ENCODE results near the gene NT5C3B. TPM values are rescaled to one million over a fixed set of nuclear protein-coding genes. Genes with fewer than 3 reads are reported as not detected.

NT5C3B gene
- total RNA-seq, 1 donor from 2014 or later, result 123 TPM

GRCh38 chr17:41818024-41818423 is 18.0 kb downstream of the NT5C3B start:
- DNase-seq (ENCODE audit: low read depth, low spot score), result no peak
- Mint-ChIP-seq H3K4me3 (peak overlapping the region; percentile 61), H3K27ac (ENCODE audit: unreplicated experiment) (no peak overlapping the region), H3K27me3 (ENCODE audit: low read depth) (no peaks in the 10 kb centered on the region), H3K4me1 (peaks cover 29% of the 10 kb centered on the region), H3K36me3 (ENCODE audit: low read depth) (peaks cover 8% of the 10 kb centered on the region), H3K9me3 (no peaks in the 10 kb centered on the region)
- TF ChIP-seq CTCF (conservative IDR thresholded peaks at IDR 0.05), result no peak

- H3K36me3 Mint-ChIP-seq (ENCODE audit: low read depth), result peaks cover 8% of the 10 kb centered on the region
- no peak for TF ChIP-seq CTCF (conservative IDR thresholded peaks at IDR 0.05)
- H3K27me3 Mint-ChIP-seq (ENCODE audit: low read depth), result no peaks in the 10 kb centered on the region
- H3K9me3 Mint-ChIP-seq, result no peaks in the 10 kb centered on the region
- H3K27ac Mint-ChIP-seq (ENCODE audit: unreplicated experiment), result peak overlapping the region; percentile 57
- H3K4me1 Mint-ChIP-seq, result peaks cover 24% of the 10 kb centered on the region
- peak overlapping the region; percentile 66 for H3K4me3 Mint-ChIP-seq
- DNase-seq (ENCODE audit: low read depth, low spot score), result no peak
Observed at GRCh38 chr17:41816637-41817320, 19.3 kb downstream of the NT5C3B start.

- no peak for DNase-seq (ENCODE audit: low read depth, low spot score)
- TF ChIP-seq CTCF (conservative IDR thresholded peaks at IDR 0.05), result no peak
- peak overlapping the region; percentile 88 for H3K27ac Mint-ChIP-seq (ENCODE audit: unreplicated experiment)
- H3K4me3 Mint-ChIP-seq, result peak overlapping the region; percentile 100
- peaks cover 11% of the 10 kb centered on the region for H3K36me3 Mint-ChIP-seq (ENCODE audit: low read depth)
- H3K4me1 Mint-ChIP-seq, result peaks cover 38% of the 10 kb centered on the region
- H3K27me3 Mint-ChIP-seq (ENCODE audit: low read depth), result no peaks in the 10 kb centered on the region
- no peaks in the 10 kb centered on the region for H3K9me3 Mint-ChIP-seq
Observed at GRCh38 chr17:41814195-41814594, 21.8 kb downstream of the NT5C3B start.

GRCh38 chr17:41813699-41814124 is 22.3 kb downstream of the NT5C3B start:
- no peak for DNase-seq (ENCODE audit: low read depth, low spot score)
- Mint-ChIP-seq H3K9me3 (no peaks in the 10 kb centered on the region), H3K4me3 (peak overlapping the region; percentile 100), H3K27me3 (ENCODE audit: low read depth) (no peaks in the 10 kb centered on the region), H3K36me3 (ENCODE audit: low read depth) (peaks cover 11% of the 10 kb centered on the region), H3K4me1 (peaks cover 38% of the 10 kb centered on the region), H3K27ac (ENCODE audit: unreplicated experiment) (peak overlapping the region; percentile 98)
- no peak for TF ChIP-seq CTCF (conservative IDR thresholded peaks at IDR 0.05)

GRCh38 chr17:41813152-41813680 is 22.8 kb downstream of the NT5C3B start:
- H3K27me3 Mint-ChIP-seq (ENCODE audit: low read depth), result no peaks in the 10 kb centered on the region
- no peak for TF ChIP-seq CTCF (conservative IDR thresholded peaks at IDR 0.05)
- DNase-seq (ENCODE audit: low read depth, low spot score), result no peak
- peak overlapping the region; percentile 98 for H3K27ac Mint-ChIP-seq (ENCODE audit: unreplicated experiment)
- H3K4me3 Mint-ChIP-seq, result peak overlapping the region; percentile 100
- peaks cover 38% of the 10 kb centered on the region for H3K4me1 Mint-ChIP-seq
- H3K36me3 Mint-ChIP-seq (ENCODE audit: low read depth), result peaks cover 8% of the 10 kb centered on the region
- H3K9me3 Mint-ChIP-seq, result no peaks in the 10 kb centered on the region
